ENCODE data around the gene CHST13.
"Not testable (repeated sequence)": the region's sequence is repeated elsewhere in the genome, so short reads cannot be mapped to it uniquely, and the experiment has no call there.

Gene CHST13

GRCh38 chr3:126582311-126582710 is 58.4 kb downstream of the CHST13 start:
- DNase-seq (ENCODE audit: low read depth in 2 of 2): no peak

- not testable (repeated sequence) for DNase-seq (ENCODE audit: low read depth in 2 of 2)
Observed at GRCh38 chr3:126591515-126591914, 67.6 kb downstream of the CHST13 start.
